Endothelial cell of coronary artery (primary cell): ENCODE measurements around the gene MATCAP1. TPM values are rescaled to one million over a fixed set of nuclear protein-coding genes. Genes with fewer than 3 reads are reported as not detected.

Source experiments
- total RNA-seq: library from RNA; depleted of rRNA; stranded (reverse); fragments of >200 nt; gene quantifications from 2 replicates; pipeline ENCODE4 v1.2.3, GENCODE V29; 2014

Gene MATCAP1
- 18.4 and 18.9 TPM in 2 replicates for total RNA-seq

DNA sequence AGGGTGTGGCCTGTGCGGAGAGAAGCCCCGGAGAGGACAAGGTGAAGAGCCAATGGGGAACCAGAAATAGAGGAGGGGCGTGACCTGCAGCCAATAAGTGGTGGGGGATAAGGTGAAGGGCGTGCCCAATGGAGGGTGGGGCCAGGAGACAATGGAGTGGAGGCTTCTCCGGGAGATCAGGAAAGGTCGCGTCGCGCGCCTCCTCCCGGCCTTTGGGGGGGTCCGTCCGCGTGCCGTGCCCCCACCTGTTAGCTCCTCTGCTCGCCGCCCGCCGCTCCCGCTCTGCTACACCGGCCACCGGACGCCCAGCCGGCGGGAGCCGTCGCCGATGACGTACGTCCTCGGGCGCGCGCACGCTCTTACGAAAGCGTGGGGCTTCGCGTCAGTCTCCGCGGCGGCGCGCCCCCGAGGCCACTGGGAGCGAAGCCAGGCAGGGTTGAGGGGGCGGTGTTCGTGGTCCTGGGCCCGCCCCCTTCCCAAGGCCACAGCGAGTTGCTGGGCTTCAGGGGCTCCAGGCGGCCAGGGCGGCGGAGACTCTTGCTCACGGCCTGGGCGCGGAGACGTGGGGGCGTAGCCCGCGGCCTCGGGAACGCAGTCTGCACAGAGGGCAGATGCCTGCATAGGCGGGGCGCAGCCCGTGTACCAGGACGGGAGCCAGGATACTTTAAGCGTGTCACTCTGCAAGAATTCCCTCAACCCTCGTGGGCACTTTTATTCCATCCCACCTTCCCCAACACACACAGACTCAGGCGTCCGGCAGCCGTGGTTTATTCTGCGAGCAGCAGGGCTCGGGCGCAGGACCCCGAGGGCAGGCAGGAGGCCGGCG lies at the start of gene MATCAP1:
MATCAP1 (minus strand) TSS at position 337 of the 826 bp plus-strand sequence. CDS start 3,353 bp downstream, outside the sequence.

DNA sequence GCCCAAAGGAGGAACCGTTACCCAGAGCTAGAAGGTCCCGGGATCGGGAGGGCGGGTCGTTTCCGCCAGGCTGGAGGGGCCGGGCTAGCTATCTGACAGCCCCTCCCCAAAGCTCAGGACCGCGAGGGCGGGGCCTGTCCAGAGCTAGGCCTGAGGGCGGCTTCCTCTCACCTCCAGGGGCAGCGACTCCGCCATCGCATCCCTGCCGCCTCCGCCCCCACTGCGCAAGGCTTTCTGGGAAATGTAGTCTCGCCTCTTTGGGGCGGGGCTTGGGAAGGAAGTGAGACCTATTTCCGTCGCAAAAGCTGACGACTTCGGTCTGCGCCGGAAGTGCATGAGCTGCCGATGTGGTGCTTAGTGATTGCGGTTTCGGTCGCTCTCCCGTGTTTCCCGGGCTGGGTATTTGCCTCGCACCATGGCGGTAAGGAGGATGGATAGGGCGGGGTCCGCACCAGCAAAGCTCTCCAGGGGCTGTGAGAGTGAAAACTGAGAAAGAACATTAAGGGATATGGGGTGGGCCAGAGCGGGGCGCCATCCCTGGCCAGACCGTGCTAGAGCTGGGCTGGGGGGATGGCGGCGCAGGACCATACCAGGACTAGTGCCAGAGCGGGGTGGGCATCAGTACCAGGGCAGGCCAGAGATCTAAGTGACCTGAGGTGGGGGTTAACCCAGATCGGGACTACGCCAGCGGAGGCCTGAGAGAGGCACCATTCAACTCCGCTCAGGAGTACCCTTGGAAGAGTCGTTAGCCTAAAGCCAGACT lies 43.2 kb upstream of the MATCAP1 start, which contains the start of gene TMEM208:
TMEM208 (plus strand) TSS at position 327 of the 763 bp plus-strand sequence; CDS start at position 416, 89 bp downstream.

DNA sequence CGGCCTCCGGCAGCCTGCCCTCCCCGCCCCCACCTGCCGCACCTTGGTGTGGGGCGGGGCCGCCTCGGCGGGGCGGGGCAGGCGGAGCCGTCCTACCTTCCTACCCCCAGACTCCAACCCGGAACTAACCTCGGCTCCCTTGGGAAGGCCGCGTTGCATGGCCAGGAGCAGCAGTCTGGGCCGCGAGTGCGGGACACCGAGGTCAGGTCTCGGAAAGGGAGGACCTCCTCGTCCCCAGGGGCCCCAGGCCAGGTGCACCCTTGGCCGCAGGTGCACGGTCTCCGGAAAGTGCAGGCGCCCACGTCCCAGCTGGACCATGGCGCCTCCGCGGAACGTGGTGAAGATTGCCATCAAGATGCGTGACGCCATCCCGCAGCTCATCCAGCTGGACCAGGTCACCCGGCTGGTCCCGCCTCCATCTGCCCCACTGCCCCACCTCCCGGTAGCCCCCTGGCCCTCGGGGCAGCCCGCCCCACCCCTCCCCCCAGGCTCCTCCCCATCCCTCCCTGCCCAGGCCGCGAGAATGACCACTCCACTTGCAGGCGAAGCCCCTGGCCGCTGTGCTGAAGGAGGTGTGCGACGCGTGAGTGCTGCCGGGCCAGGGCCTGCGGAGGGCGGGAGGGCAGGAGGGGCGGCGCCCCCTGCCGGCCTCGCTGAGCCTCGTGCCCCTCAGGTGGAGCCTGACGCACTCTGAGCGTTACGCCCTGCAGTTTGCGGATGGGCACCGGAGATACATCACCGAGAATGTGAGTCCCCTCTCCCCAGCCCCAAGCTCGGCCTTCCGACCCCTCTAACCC lies 15.4 kb upstream of the MATCAP1 start, which contains the start of gene ELMO3:
ELMO3 (plus strand) TSS at position 121 of the 797 bp plus-strand sequence; CDS start at position 317, 196 bp downstream.

DNA sequence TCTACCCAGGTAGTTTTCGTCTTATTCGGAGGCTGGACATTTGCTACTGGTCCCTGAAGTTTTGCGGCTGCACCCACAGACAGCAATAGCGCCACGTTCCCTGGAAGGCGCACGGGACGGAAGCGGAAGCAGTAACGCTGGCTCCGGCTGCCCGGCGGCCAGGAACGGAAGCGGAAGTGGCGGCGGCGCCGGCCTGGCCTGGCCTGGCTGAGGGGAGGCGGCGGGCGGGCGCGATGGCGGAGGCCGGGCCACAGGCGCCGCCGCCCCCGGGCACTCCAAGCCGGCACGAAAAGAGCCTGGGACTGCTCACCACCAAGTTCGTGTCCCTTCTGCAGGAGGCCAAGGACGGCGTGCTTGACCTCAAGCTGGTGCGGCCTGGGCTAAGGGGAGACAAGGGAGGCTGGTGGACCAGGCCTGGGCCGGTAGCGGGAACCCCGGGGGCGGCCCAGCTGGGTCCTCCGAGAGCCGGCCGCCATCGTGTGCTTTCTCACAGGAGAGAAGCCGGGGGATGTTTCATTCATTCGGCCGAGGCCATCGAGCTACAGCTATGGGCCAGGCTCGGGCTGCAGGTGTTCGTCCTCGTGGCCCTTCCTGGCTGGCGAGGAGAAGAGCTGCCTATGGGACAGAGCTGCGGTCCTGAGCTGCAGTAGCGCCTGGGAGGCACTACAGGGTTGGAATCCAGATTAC lies 8.4 kb upstream of the MATCAP1 start, which contains the start of gene E2F4:
E2F4 (plus strand) TSS at position 161 of the 687 bp plus-strand sequence; CDS start at position 234, 73 bp downstream.

DNA sequence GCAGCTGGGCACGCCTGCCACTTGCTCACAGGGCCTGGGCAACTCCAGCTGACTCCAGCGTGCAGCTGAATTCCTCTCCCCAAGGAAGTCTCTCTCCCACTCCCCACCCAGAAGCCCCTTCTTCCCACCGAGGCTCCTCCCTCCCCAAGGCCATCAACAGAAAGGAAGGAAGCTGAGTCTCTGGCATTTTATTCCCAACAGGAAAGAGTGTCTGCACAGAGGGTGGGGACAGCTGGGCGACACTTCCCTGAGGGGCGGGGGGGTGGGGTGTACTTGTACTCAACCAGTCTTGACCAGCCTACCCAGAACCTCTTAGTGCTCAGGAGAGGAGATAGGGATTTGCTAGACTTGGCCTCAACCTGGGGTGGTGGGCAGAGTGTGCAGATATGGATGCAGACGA lies 6.3 kb upstream of the MATCAP1 start, which contains the start of gene EXOC3L1:
EXOC3L1 (minus strand) TSS at position 96 of the 400 bp plus-strand sequence. CDS start 460 bp downstream, outside the sequence.

DNA sequence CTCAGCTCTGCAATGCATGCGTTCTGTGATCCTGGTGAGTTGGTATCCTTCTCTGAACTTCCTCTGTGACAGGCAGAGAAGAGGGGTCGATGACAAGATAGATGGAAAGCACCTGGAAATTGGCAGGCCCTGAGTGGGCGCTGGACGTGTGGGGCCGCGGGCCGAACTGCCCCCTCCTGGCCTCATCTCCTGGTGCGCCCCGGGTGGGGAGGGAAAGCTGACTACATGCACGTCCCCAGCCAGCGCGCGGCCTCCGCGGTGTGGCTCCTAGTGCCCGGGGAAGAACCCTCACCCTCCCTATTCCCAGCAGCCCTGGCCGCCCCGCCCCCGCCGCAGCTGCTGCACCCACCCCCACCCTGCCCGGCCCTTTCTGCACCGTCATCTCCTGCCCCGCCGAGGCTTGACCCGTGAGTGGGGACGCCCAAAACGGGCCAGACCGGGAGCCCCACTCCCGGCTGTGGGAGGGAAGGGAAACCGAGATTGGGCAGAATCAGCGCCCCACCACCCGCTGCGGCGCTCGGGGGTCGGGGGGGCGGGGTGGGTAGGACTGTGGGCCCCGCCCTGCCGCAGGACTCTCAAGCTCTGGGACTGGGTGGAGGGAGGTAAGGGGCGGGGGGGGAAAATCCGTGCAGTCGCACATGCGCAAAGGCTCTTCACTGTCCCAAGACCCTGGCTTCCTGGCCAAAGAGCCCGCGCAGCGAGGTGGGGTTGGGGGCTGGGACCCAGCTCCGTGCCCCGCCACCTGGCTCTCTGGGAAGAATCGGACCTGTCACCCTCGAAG lies 13.4 kb downstream of the MATCAP1 start, which contains the start of gene NOL3:
NOL3 (plus strand) TSS at position 371 of the 781 bp plus-strand sequence.

DNA sequence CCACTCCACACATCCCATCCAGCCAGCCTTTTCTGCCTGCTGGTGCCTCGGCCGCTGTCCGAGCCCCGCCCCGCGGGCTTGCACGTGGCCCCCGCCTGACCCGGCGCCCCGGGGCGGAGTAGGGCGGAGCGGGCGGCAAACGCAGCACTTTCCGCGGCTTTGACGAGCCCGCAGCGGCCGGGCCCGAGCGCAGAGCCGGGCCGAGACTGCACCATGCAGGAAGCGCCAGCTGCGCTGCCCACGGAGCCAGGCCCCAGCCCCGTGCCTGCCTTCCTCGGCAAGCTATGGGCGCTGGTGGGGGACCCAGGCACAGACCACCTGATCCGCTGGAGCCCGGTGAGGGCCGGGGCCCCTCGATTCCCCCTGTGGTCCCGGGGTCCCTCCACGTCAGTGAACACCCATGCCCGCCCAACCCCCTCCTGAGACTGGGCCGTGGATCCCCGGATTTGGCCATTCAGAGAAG lies 19.1 kb downstream of the MATCAP1 start, which contains the start of gene HSF4:
HSF4 (plus strand) TSS at position 147 of the 463 bp plus-strand sequence; CDS start at position 214, 67 bp downstream.

DNA sequence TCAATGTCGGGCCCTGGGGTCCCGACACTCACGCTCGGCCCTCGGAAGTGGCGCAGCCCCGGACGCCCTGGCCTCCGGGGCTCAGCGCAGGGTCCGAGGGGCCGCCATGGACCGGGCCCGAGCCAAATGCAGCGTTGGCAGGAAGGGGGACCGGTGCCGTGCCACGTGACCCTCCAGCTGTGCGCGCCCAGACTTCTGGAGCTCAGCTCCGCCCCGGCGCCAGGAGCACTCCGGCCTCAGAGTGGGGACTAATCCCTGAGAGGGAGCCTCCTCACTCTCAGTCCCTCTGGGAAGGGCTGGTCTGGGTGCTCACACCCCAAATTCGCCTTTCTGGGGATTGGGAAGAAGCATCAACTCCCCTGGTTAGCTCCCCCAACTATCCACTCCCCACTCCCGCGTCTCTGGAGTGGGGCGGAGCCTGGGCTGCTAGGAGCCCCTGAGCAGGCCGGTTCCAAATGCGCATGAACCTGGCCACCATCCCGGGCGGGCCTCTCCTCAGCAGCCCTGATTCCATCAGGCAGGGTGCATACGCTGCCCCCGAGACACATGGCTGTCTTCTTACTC lies 32.8 kb downstream of the MATCAP1 start, which contains the start of gene B3GNT9:
B3GNT9 (minus strand) TSS at position 166 of the 564 bp plus-strand sequence. CDS start 513 bp downstream, outside the sequence.

Other genes starting within 250 kb of the MATCAP1 start
- 171 and 191 TPM in 2 replicates for gene CIAO2B, start 249.6 kb downstream of the MATCAP1 start, total RNA-seq
- 14.7 and 14.9 TPM in 2 replicates for gene CES2, start 248.4 kb downstream of the MATCAP1 start, total RNA-seq
- 0.09 and 0.19 TPM in 2 replicates for gene CES3, start 222.7 kb downstream of the MATCAP1 start, total RNA-seq
- 0.54 and 0.56 TPM in 2 replicates for gene CES4A, start 195.4 kb downstream of the MATCAP1 start, total RNA-seq
- gene CBFB, start 154.8 kb downstream of the MATCAP1 start, total RNA-seq = 96.9 and 97.7 TPM in 2 replicates
- gene PHAF1, start 74.0 kb downstream of the MATCAP1 start, total RNA-seq = 10.3 and 12.0 TPM in 2 replicates
- gene B3GNT9, start 33.0 kb downstream of the MATCAP1 start, total RNA-seq = 3.7 and 7.8 TPM in 2 replicates
- gene TRADD, start 24.1 kb downstream of the MATCAP1 start, total RNA-seq = 13.9 and 17.1 TPM in 2 replicates
- gene FBXL8, start 24.0 kb downstream of the MATCAP1 start, total RNA-seq = 4.7 and 6.4 TPM in 2 replicates
- gene HSF4, start 19.2 kb downstream of the MATCAP1 start, total RNA-seq = 0.45 and 3.2 TPM in 2 replicates
- 7.7 and 13.8 TPM in 2 replicates for gene NOL3, start 13.4 kb downstream of the MATCAP1 start, total RNA-seq
- gene EXOC3L1, start 6.2 kb upstream of the MATCAP1 start, total RNA-seq = 2.4 and 9.1 TPM in 2 replicates
- 51.1 and 61.8 TPM in 2 replicates for gene E2F4, start 8.2 kb upstream of the MATCAP1 start, total RNA-seq
- 0.72 and 1.2 TPM in 2 replicates for gene ELMO3, start 15.2 kb upstream of the MATCAP1 start, total RNA-seq
- 18.4 and 29.7 TPM in 2 replicates for gene TMEM208, start 43.2 kb upstream of the MATCAP1 start, total RNA-seq
- gene FHOD1, start 63.5 kb upstream of the MATCAP1 start, total RNA-seq = 26.5 and 29.4 TPM in 2 replicates
- 0.81 and 0.85 TPM in 2 replicates for gene SLC9A5, start 65.0 kb upstream of the MATCAP1 start, total RNA-seq
- gene PLEKHG4, start 95.6 kb upstream of the MATCAP1 start, total RNA-seq = 26.9 and 27.6 TPM in 2 replicates
- gene KCTD19, start 142.8 kb upstream of the MATCAP1 start, total RNA-seq = under 0.01 and 0.09 TPM in 2 replicates
- 0.28 and 2.7 TPM in 2 replicates for gene LRRC36, start 142.9 kb upstream of the MATCAP1 start, total RNA-seq
- gene TPPP3, start 209.5 kb upstream of the MATCAP1 start, total RNA-seq = 0.18 and 0.28 TPM in 2 replicates
- gene ZDHHC1, start 232.5 kb upstream of the MATCAP1 start, total RNA-seq = 5.9 and 6.0 TPM in 2 replicates
- not detected in 2 replicates for gene HSD11B2, start 247.2 kb upstream of the MATCAP1 start, total RNA-seq